ENCODE results near the gene ZNF397.

DNA sequence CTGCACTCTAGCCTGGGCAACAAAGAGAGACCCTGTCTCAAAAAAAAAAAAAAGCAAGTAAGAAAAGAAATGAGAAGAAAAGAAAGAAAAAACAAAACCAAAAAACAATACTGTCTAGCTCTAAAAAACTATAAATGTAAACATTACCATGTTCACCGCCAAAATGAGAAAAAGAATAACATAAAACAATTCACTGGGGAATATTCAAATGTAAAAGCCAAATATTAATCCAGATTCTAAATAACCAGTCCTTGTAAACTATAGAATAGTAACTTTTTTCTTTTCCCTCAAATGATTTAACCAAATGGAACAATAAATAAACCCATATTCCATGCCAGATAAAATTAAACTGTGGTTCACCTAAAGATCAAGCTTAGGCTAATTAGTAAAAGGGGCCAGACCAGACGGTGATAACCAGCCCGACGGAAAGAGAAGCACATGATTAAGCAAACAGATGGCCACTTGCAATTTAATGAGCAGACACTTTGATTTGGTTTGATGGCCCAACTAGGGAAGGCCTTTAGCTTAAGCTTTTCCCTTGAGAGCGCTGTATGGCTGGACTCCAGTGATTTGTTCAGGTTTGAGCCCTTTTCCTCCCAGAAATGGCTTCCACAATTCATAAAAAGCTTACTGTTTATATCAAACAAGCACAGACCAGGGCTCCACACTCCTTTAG, 39.4 kb upstream of the ZNF397 start:
- TF ChIP-seq ZNF217 (CRISPR knock-in tag; IDR thresholded peaks at IDR 0.05) (no peak), ZFP36 (IDR thresholded peaks at IDR 0.05; ENCODE audit: low read depth, low read length, partially characterized antibody) (no peak), ZBTB1 (CRISPR knock-in tag; IDR thresholded peaks at IDR 0.05; ENCODE audit: borderline replicate concordance, low read depth) (no peak), EZH2 (IDR thresholded peaks at IDR 0.05; ENCODE audit: borderline replicate concordance, low read depth, low read length) (no peak), ATF1 (CRISPR knock-in tag; IDR thresholded peaks at IDR 0.05) (no peak), ATF1 (tag; IDR thresholded peaks at IDR 0.05) (no peak), CTCF (IDR thresholded peaks at IDR 0.05 in 2 of 3, conservative IDR thresholded peaks at IDR 0.05 in 1 of 3; ENCODE audit: insufficient read depth in 2 of 3, low read depth in 1 of 3, low read length in 3 of 3) (no peak), CEBPB (tag; IDR thresholded peaks at IDR 0.05) (no peak), ZNF274 (IDR thresholded peaks at IDR 0.05; ENCODE audit: borderline replicate concordance, low read depth, low read length) (no peak), CBX2 (IDR thresholded peaks at IDR 0.05; ENCODE audit: insufficient read depth, low read length, poor library complexity, severe bottlenecking) (no peak), CBX1 (IDR thresholded peaks at IDR 0.05; ENCODE audit: low read depth) (no peak), CCNT2 (IDR thresholded peaks at IDR 0.05; ENCODE audit: borderline replicate concordance, extremely low read depth, insufficient read length, low read depth, low read length) (no peak), USF2 (CRISPR knock-in tag; IDR thresholded peaks at IDR 0.05) (no peak)
- TF ChIP-seq, protein P1, sequence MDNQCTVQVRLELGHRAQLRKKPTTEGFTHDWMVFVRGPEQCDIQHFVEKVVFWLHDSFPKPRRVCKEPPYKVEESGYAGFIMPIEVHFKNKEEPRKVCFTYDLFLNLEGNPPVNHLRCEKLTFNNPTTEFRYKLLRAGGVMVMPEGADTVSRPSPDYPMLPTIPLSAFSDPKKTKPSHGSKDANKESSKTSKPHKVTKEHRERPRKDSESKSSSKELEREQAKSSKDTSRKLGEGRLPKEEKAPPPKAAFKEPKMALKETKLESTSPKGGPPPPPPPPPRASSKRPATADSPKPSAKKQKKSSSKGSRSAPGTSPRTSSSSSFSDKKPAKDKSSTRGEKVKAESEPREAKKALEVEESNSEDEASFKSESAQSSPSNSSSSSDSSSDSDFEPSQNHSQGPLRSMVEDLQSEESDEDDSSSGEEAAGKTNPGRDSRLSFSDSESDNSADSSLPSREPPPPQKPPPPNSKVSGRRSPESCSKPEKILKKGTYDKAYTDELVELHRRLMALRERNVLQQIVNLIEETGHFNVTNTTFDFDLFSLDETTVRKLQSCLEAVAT (IDR thresholded peaks at IDR 0.05) = no peak
- TF ChIP-seq, protein P2, sequence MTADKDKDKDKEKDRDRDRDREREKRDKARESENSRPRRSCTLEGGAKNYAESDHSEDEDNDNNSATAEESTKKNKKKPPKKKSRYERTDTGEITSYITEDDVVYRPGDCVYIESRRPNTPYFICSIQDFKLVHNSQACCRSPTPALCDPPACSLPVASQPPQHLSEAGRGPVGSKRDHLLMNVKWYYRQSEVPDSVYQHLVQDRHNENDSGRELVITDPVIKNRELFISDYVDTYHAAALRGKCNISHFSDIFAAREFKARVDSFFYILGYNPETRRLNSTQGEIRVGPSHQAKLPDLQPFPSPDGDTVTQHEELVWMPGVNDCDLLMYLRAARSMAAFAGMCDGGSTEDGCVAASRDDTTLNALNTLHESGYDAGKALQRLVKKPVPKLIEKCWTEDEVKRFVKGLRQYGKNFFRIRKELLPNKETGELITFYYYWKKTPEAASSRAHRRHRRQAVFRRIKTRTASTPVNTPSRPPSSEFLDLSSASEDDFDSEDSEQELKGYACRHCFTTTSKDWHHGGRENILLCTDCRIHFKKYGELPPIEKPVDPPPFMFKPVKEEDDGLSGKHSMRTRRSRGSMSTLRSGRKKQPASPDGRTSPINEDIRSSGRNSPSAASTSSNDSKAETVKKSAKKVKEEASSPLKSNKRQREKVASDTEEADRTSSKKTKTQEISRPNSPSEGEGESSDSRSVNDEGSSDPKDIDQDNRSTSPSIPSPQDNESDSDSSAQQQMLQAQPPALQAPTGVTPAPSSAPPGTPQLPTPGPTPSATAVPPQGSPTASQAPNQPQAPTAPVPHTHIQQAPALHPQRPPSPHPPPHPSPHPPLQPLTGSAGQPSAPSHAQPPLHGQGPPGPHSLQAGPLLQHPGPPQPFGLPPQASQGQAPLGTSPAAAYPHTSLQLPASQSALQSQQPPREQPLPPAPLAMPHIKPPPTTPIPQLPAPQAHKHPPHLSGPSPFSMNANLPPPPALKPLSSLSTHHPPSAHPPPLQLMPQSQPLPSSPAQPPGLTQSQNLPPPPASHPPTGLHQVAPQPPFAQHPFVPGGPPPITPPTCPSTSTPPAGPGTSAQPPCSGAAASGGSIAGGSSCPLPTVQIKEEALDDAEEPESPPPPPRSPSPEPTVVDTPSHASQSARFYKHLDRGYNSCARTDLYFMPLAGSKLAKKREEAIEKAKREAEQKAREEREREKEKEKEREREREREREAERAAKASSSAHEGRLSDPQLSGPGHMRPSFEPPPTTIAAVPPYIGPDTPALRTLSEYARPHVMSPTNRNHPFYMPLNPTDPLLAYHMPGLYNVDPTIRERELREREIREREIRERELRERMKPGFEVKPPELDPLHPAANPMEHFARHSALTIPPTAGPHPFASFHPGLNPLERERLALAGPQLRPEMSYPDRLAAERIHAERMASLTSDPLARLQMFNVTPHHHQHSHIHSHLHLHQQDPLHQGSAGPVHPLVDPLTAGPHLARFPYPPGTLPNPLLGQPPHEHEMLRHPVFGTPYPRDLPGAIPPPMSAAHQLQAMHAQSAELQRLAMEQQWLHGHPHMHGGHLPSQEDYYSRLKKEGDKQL (CRISPR knock-in tag; IDR thresholded peaks at IDR 0.05; ENCODE audit: borderline replicate concordance) = no peak

Measured in K562 (cell line).